GM19397 (cell line): ENCODE data around the gene CCL19.

Experiments
- ATAC-seq: cut with Tn5 transposase; IDR thresholded peaks from one replicate; pipeline ENCODE4 v1.9.1; 2021; ENCODE audit warnings: mild to moderate bottlenecking, moderate library complexity; ENCODE audit not compliant: unreplicated experiment

Gene CCL19

GRCh38 chr9:34664281-34665066, 26.6 kb downstream of the CCL19 start:
- ATAC-seq: no peak

GRCh38 chr9:34663303-34663605, 27.8 kb downstream of the CCL19 start:
- ATAC-seq: no peak

- no peak for ATAC-seq
These were observed 28.4 kb downstream of the CCL19 start, which contains the start of gene CCL27 for GRCh38 chr9:34662526-34663302. CCL27 (minus strand) TSS chr9:34662657; CDS start chr9:34662633, 24 bp downstream.

GRCh38 chr9:34659592-34660253, 31.4 kb downstream of the CCL19 start:
- ATAC-seq: no peak

GRCh38 chr9:34658461-34658860, 32.6 kb downstream of the CCL19 start:
- no peak for ATAC-seq

GRCh38 chr9:34656992-34657391, 34.1 kb downstream of the CCL19 start:
- no peak for ATAC-seq

- no peak for ATAC-seq
These were observed 35.7 kb downstream of the CCL19 start for GRCh38 chr9:34655394-34655793.

- ATAC-seq: no peak
These were observed 36.6 kb downstream of the CCL19 start for GRCh38 chr9:34654323-34655051.

- ATAC-seq: no peak
These were observed 37.7 kb downstream of the CCL19 start for GRCh38 chr9:34653151-34654072.

GRCh38 chr9:34652602-34653000, 38.5 kb downstream of the CCL19 start:
- no peak for ATAC-seq

- no peak for ATAC-seq
These were observed 39.0 kb downstream of the CCL19 start, which contains the start of gene IL11RA for GRCh38 chr9:34651876-34652601. IL11RA (plus strand) TSS chr9:34652185; CDS start chr9:34655218, 3,033 bp downstream.

- no peak for ATAC-seq
These were observed 39.8 kb downstream of the CCL19 start for GRCh38 chr9:34651321-34651720.

- ATAC-seq: no peak
These were observed 40.3 kb downstream of the CCL19 start for GRCh38 chr9:34650816-34651215.

GRCh38 chr9:34648673-34649072, 42.4 kb downstream of the CCL19 start:
- no peak for ATAC-seq

- no peak for ATAC-seq
These were observed 43.4 kb downstream of the CCL19 start for GRCh38 chr9:34647651-34648050.

GRCh38 chr9:34647084-34647403, 44.0 kb downstream of the CCL19 start:
- no peak for ATAC-seq

GRCh38 chr9:34646211-34647083, 44.6 kb downstream of the CCL19 start, which contains the start of gene GALT:
GALT (plus strand) TSS chr9:34646675; CDS start chr9:34646705, 30 bp downstream.
- ATAC-seq: peak; percentile 90

GRCh38 chr9:34644766-34645314, 46.2 kb downstream of the CCL19 start:
- no peak for ATAC-seq
